Stomach (tissue), 9 donors: Measurements from ENCODE around the gene AVPR2. TPM values are rescaled to one million over a fixed set of nuclear protein-coding genes. Genes with fewer than 3 reads are reported as not detected.
A peak's percentile ranks its signal among the peaks of the same experiment; 100 is the strongest.

Source experiments
- DNase-seq, 2 donors: peaks; one replicate each; pipeline versions ENCODE4 v3.0.0 to v3.0.0-alpha.2; 2013 to 2019
- H3K27ac ChIP-seq, 5 donors: fragments of 200-600 bp in 4 of 5; sonication (generic) in 4 of 5; one replicate each; pipeline ENCODE4 v1.5.1; 2013 to 2019; ENCODE audit warnings: mild to moderate bottlenecking in 1 of 5, moderate library complexity in 1 of 5
- H3K27me3 ChIP-seq, 3 donors: fragments of 200-600 bp; sonication (generic); one replicate each; pipeline ENCODE4 v1.5.1; 2017 to 2019; ENCODE audit warnings: mixed run types in 1 of 3
- H3K36me3 ChIP-seq, 4 donors: fragments of 200-600 bp; sonication (generic); 1 replicate in 3 of 4; 2 replicates in 1 of 4; pipeline ENCODE4 v1.5.1; 2016 to 2019
- H3K4me1 ChIP-seq, 4 donors: fragments of 200-600 bp; sonication (generic); one replicate each; pipeline ENCODE4 v1.5.1; 2016 to 2019
- H3K4me3 ChIP-seq, 4 donors: fragments of 200-600 bp; sonication (generic) in 3 of 4; one replicate each; pipeline ENCODE4 v1.5.1; 2016 to 2019; ENCODE audit warnings: mild to moderate bottlenecking in 1 of 4
- H3K9me3 ChIP-seq, 4 donors: fragments of 200-600 bp; sonication (generic); one replicate each; pipeline ENCODE4 v1.5.1; 2016 to 2019
- CTCF ChIP-seq, 7 experiments: fragments of 450-650 bp in 4 of 7; fragments of 200-600 bp in 3 of 7; sonication (generic) in 3 of 7; IDR thresholded peaks; one replicate each; pipeline ENCODE4 v1.5.1; 2016 to 2019; ENCODE audit warnings: antibody characterized with exemption in 7 of 7, control low read depth in 2 of 7, mild to moderate bottlenecking in 1 of 7
- EP300 ChIP-seq: sonication (generic); formaldehyde crosslinking; IDR thresholded peaks from one replicate; pipeline ENCODE4 v1.6.1; 2017; ENCODE audit warnings: antibody characterized with exemption
- POLR2A ChIP-seq, 4 donors: fragments of 450-650 bp; IDR thresholded peaks; one replicate each; pipeline ENCODE4 v1.6.1; 2016; ENCODE audit warnings: antibody characterized with exemption in 4 of 4, control low read depth in 2 of 4, mild to moderate bottlenecking in 1 of 4, moderate library complexity in 1 of 4
- POLR2AphosphoS5 ChIP-seq, 3 donors: sonication (generic); formaldehyde crosslinking; IDR thresholded peaks; one replicate each; pipeline ENCODE4 v1.6.1; 2016; ENCODE audit warnings: antibody characterized with exemption in 3 of 3
- WGBS, 5 donors: extraction: QIAGEN DNeasy Blood & Tissue Kit in 3 of 5; methylation state at CpG; one replicate each; pipeline versions ENCODE4 v1.1.5 to v1.1.7; 2013 to 2018; 5-methylcytosine and 5-hydroxymethylcytosine counted together
- intact Hi-C: fragments of 100-400 bp; cut with DNase I; formaldehyde crosslinking; loops from one replicate; pipeline ENCODE4 v1.15.1; 2023; ENCODE audit warnings: low total_unique reads
- polyA plus RNA-seq, 3 donors: library from polyadenylated mRNA; stranded (reverse); fragments of 200-250 nt; gene quantifications; one replicate each; pipeline ENCODE4 v1.2.3, GENCODE V29; 2013
- total RNA-seq, 5 donors: library from RNA; depleted of rRNA; stranded (reverse); fragments of >200 nt; gene quantifications; one replicate each; pipeline versions ENCODE4 v1.1.0 to v1.2.3, GENCODE V29; 2014 to 2016
- donor health status: healthy with polysubstance abuse.
- donor health status: Bipolar disorder and iron deficiency.
- donor health status: healthy.

Gene AVPR2
- total and polyA plus RNA-seq, 8 donors, result 0.19 to 1.4 (median 0.72) TPM; not detected in 4

DNA sequence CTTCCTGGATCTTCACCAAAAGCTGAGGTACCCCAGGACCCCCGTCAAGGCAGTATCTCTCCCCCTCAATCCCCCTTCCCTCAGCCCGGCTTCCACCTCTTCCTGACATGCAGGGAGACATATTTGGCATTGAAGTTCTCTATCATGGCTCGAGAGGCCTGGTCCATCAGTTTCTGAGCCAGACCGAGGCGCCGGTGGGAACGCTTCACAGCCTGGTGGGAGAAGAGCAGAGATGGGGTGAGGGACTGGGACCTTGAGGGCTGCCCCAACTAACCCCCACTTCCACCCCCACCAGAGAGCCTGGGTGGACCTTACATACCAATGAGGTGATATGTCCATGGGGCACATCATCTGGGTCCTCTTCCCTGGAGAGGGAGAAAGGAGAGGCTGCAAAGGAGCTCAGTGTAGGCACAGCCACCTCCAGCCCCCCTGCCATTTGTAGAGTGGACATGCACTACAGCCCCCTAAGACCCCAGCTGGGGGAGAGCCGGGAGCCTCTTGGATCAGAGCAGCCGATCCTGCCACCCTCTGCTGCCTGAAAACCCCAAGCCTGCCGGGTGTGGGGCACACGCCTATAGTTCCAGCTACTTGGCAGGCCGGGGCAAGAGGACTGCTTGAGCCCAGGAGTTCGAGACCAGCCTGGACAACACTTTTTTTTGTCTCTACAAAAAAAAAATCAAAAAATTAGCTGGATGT is 27.9 kb downstream of the AVPR2 start:
- H3K9me3 ChIP-seq, result no peaks in the 10 kb centered on the region
- TF ChIP-seq POLR2A (IDR thresholded peaks at IDR 0.05), result no peak
- no peak for TF ChIP-seq CTCF (IDR thresholded peaks at IDR 0.05)
- no peak for TF ChIP-seq POLR2AphosphoS5 (IDR thresholded peaks at IDR 0.05)
- TF ChIP-seq EP300, result no peak
- peaks cover 0 to 56% (median 41%) of the 10 kb centered on the region in 4 donors for H3K4me1 ChIP-seq
- 83 to 93% (median 91%) methylated on average over 13 of the region's 13 CpGs for WGBS, 5 donors
- peaks cover 4 to 36% (median 29%) of the 10 kb centered on the region in 4 donors for H3K36me3 ChIP-seq
- no peak overlapping the region for H3K4me3 ChIP-seq
- DNase-seq, result no peak
- no peaks in the 10 kb centered on the region for H3K27me3 ChIP-seq
- intact Hi-C loops, result no loop called here
- H3K27ac ChIP-seq, result no peak overlapping the region

DNA sequence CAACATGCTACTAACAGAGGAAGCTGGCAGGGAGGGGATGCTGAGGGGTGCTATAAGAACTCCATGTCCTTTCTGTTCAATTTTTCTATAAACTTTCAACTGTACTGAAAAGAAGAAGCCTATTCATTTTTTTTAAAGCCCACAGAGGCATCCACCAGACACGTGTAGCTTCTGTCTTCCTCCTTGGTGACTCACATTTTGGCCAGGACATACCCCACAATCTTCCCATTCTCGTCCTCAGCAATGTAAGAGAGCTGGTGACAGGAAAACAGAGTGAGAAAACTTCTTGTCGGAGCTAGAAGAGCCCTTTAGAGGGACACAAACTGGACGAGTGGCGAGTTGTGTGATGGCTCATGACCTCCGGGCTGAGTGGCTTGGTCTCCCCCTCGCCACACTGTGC is 29.3 kb downstream of the AVPR2 start:
- TF ChIP-seq EP300, result no peak
- no peak for TF ChIP-seq CTCF (IDR thresholded peaks at IDR 0.05)
- TF ChIP-seq POLR2AphosphoS5 (IDR thresholded peaks at IDR 0.05), result no peak
- no peak for TF ChIP-seq POLR2A (IDR thresholded peaks at IDR 0.05)
- peak overlapping the region; percentile 64 to 85 (median 76) for H3K4me3 ChIP-seq
- no peak for DNase-seq
- peaks cover 0 to 50% (median 30%) of the 10 kb centered on the region in 4 donors for H3K4me1 ChIP-seq
- intact Hi-C loops, result no loop called here
- H3K27ac ChIP-seq, result peak overlapping the region in 3 of 5 donors; percentile 61 to 86 (median 77)
- H3K9me3 ChIP-seq, result no peaks in the 10 kb centered on the region
- peaks cover 4 to 36% (median 29%) of the 10 kb centered on the region in 4 donors for H3K36me3 ChIP-seq
- H3K27me3 ChIP-seq, result no peaks in the 10 kb centered on the region
- WGBS, 5 donors, result 15 to 52% (median 30%) methylated on average over 7 of the region's 7 CpGs

GRCh38 chrX:153934148-153934761 is 29.8 kb downstream of the AVPR2 start:
- H3K36me3 ChIP-seq, result peaks cover 4 to 35% (median 29%) of the 10 kb centered on the region in 4 donors
- intact Hi-C loops, result no loop called here
- WGBS, 5 donors, result 4 to 44% (median 14%) methylated on average over 8 to 33 of the region's 33 CpGs
- H3K9me3 ChIP-seq, result no peaks in the 10 kb centered on the region
- TF ChIP-seq POLR2A (IDR thresholded peaks at IDR 0.05), result no peak
- no peak for TF ChIP-seq POLR2AphosphoS5 (IDR thresholded peaks at IDR 0.05)
- no peak for TF ChIP-seq CTCF (IDR thresholded peaks at IDR 0.05)
- no peak for TF ChIP-seq EP300
- peaks cover 0 to 45% (median 25%) of the 10 kb centered on the region in 4 donors for H3K4me1 ChIP-seq
- peak overlapping the region; percentile 16 to 86 (median 61) for H3K27ac ChIP-seq
- H3K4me3 ChIP-seq, result peak overlapping the region; percentile 64 to 85 (median 76)
- H3K27me3 ChIP-seq, result no peaks in the 10 kb centered on the region
- DNase-seq, result no peak

DNA sequence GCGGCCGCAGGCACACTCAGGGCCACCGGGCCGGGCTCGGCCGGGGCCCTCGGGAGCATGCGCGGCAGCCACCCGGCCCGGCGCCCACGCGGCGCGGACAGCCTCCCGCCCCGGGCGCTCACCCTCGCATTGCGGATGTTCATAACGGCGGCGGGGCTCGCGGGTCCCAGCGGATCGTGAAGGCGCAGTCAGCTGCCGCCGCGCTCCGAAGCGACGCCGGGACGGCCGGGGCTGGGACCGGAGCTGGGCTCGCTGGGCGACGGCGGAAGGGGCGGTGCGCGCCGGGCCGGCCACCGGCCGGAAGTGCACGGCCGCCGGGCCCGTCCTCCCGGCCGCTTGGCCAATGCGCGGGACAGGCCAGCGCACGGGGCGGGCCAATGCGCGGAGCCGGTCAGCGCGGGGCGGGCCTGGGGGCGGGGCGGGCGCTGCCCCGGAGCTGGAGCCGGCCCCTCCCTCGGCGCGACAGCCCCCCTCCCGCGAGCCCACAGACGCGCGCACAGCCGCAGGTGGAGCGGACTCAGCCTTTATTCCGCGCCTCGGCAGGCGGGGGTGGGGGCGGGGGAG is 30.4 kb downstream of the AVPR2 start, which contains the start of gene NAA10:
Gene NAA10, minus strand, starts transcription at position 276 of the 564 bp plus-strand sequence. Its CDS starts 133 bp downstream, at position 143.
- no peaks in the 10 kb centered on the region for H3K27me3 ChIP-seq
- intact Hi-C loops, result no loop called here

More for the DNA sequence above, 30.4 kb downstream of the AVPR2 start, which contains the start of gene NAA10:
- TF ChIP-seq POLR2A (IDR thresholded peaks at IDR 0.05) (no peak), CTCF (IDR thresholded peaks at IDR 0.05) (no peak), EP300 (no peak), POLR2AphosphoS5 (IDR thresholded peaks at IDR 0.05) (no peak)
- WGBS, 5 donors, result 0 to 13% (median 1%) methylated on average over 5 to 56 of the region's 87 CpGs; no CpG with 5 or more reads in 1 of the 5 donors
- H3K4me3 ChIP-seq, result peak within 1 kb of the TSS; percentile 64 to 85 (median 76)
- peaks cover 0 to 39% (median 21%) of the 10 kb centered on the region in 4 donors for H3K4me1 ChIP-seq
- peak within 1 kb of the TSS; percentile 16 to 86 (median 61) for H3K27ac ChIP-seq
- peak; percentile 80 to 93 for DNase-seq
- peaks cover 4 to 30% (median 26%) of the 10 kb centered on the region in 4 donors for H3K36me3 ChIP-seq
- H3K9me3 ChIP-seq, result no peaks in the 10 kb centered on the region
